Measurements from ENCODE around the gene PGBD2. TPM values are rescaled to one million over a fixed set of nuclear protein-coding genes. Genes with fewer than 3 reads are reported as not detected.

The PGBD2 gene
- total RNA-seq, 1 experiment from 2014 or later = 5.3 TPM

DNA sequence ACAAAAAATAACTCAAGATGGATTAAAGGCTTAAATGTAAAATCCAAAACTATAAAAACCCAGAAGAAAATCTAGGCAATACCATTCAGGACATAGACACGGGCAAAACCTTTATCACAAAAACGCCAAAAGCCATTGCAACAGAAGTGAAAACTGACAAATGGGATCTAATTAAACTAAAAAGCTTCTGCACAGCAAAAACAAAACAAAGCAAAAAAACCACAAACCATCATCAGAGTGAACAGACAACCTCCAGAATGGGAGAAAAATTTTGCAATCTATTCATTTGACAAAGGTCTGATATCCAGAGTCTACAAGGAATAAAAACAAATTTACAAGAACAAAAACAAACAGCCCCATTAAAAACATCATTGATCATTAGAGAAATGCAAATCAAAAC lies 4.5 kb upstream of the PGBD2 start:
- ChIA-PET POLR2A (ENCODE audit: unreplicated experiment) (no interaction called here), CTCF (no interaction called here)
- intact Hi-C loops (cut with micrococcal nuclease; ENCODE audit: unreplicated experiment) = no loop called here
- no peak overlapping the region for H3K4me2 ChIP-seq
- H3F3A ChIP-seq (ENCODE audit: insufficient read depth, low read depth) = no peaks in the 10 kb centered on the region
- no peak for DNase-seq
- H3K4me1 ChIP-seq (replicated peaks; ENCODE audit: insufficient read depth) = no peaks in the 10 kb centered on the region
- H3K27ac ChIP-seq = no peak overlapping the region
- no peak overlapping the region for H2AFZ ChIP-seq
- no peaks in the 10 kb centered on the region for H3K9me3 ChIP-seq (ENCODE audit: insufficient read depth, low read depth)
- H3K4me3 ChIP-seq = no peak overlapping the region
- TF ChIP-seq, protein P1, sequence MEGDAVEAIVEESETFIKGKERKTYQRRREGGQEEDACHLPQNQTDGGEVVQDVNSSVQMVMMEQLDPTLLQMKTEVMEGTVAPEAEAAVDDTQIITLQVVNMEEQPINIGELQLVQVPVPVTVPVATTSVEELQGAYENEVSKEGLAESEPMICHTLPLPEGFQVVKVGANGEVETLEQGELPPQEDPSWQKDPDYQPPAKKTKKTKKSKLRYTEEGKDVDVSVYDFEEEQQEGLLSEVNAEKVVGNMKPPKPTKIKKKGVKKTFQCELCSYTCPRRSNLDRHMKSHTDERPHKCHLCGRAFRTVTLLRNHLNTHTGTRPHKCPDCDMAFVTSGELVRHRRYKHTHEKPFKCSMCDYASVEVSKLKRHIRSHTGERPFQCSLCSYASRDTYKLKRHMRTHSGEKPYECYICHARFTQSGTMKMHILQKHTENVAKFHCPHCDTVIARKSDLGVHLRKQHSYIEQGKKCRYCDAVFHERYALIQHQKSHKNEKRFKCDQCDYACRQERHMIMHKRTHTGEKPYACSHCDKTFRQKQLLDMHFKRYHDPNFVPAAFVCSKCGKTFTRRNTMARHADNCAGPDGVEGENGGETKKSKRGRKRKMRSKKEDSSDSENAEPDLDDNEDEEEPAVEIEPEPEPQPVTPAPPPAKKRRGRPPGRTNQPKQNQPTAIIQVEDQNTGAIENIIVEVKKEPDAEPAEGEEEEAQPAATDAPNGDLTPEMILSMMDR (conservative IDR thresholded peaks at IDR 0.05) = no peak
- no peak for TF ChIP-seq EZH2 (IDR thresholded peaks at IDR 0.05; ENCODE audit: low read depth)
- H3K9me2 ChIP-seq (ENCODE audit: insufficient read depth) = no peaks in the 10 kb centered on the region
- no peaks in the 10 kb centered on the region for H3K36me3 ChIP-seq (ENCODE audit: low read depth)
- BruUV-seq (replicated peaks) = no TSS peak
- no peaks in the 10 kb centered on the region for H4K20me1 ChIP-seq (ENCODE audit: insufficient read depth)
- H3K27me3 ChIP-seq (ENCODE audit: insufficient read depth, low read depth) = peaks cover 31% of the 10 kb centered on the region
- no peaks in the 10 kb centered on the region for H3K79me2 ChIP-seq (ENCODE audit: low read depth)

GRCh38 chr1:248904437-248905216 lies 1.4 kb upstream of the PGBD2 start:
- no peaks in the 10 kb centered on the region for H3F3A ChIP-seq (ENCODE audit: insufficient read depth, low read depth)
- TF ChIP-seq EZH2 (IDR thresholded peaks at IDR 0.05; ENCODE audit: low read depth) = no peak
- TF ChIP-seq, protein P1 (conservative IDR thresholded peaks at IDR 0.05) = no peak
- H3K4me2 ChIP-seq = peak overlapping the region; percentile 97; the same call in 1 of the 2 replicates
- H3K27me3 ChIP-seq (ENCODE audit: insufficient read depth, low read depth) = peaks cover 12% of the 10 kb centered on the region
- intact Hi-C loops (cut with micrococcal nuclease; ENCODE audit: unreplicated experiment) = no loop called here
- no peaks in the 10 kb centered on the region for H3K36me3 ChIP-seq (ENCODE audit: low read depth)
- no peak overlapping the region; the same call in 1 of the 2 replicates for H3K4me3 ChIP-seq
- H2AFZ ChIP-seq = no peak overlapping the region
- no TSS peak for BruUV-seq (replicated peaks)
- H3K9me3 ChIP-seq (ENCODE audit: insufficient read depth, low read depth) = no peaks in the 10 kb centered on the region
- no peaks in the 10 kb centered on the region for H3K4me1 ChIP-seq (replicated peaks; ENCODE audit: insufficient read depth)
- no peak for DNase-seq
- peaks cover 16% of the 10 kb centered on the region; the same call in 1 of the 2 replicates for H3K79me2 ChIP-seq (ENCODE audit: low read depth)
- H4K20me1 ChIP-seq (ENCODE audit: insufficient read depth) = no peaks in the 10 kb centered on the region
- no peaks in the 10 kb centered on the region for H3K9me2 ChIP-seq (ENCODE audit: insufficient read depth)
- POLR2A ChIA-PET (ENCODE audit: unreplicated experiment) = no interaction called here
- CTCF ChIA-PET = no interaction called here
- no peak overlapping the region for H3K27ac ChIP-seq

GRCh38 chr1:248905662-248906008 lies 400 bp upstream of the PGBD2 start:
- TSS peak; percentile 99 for BruUV-seq (replicated peaks)
- peak overlapping the region; percentile 63 for H3K27ac ChIP-seq
- no peaks in the 10 kb centered on the region for H4K20me1 ChIP-seq (ENCODE audit: insufficient read depth)
- ChIA-PET CTCF (no interaction called here), POLR2A (ENCODE audit: unreplicated experiment) (interaction anchor here (1.0 kb wide), 1 partner anchor 79 kb away, joined by 7 read pairs; no protein-coding TSS in a partner anchor)
- H3K36me3 ChIP-seq (ENCODE audit: low read depth) = no peaks in the 10 kb centered on the region
- intact Hi-C loops (cut with micrococcal nuclease; ENCODE audit: unreplicated experiment) = loop anchor here (1.0 to 2.0 kb wide), 4 partner anchors 31 to 79 kb away; partner anchors contain the start of genes ZNF672 and ZNF692
- H3F3A ChIP-seq (ENCODE audit: insufficient read depth, low read depth) = no peaks in the 10 kb centered on the region
- peak overlapping the region; percentile 97 for H3K4me2 ChIP-seq
- no peaks in the 10 kb centered on the region for H3K9me2 ChIP-seq (ENCODE audit: insufficient read depth)
- H3K9me3 ChIP-seq (ENCODE audit: insufficient read depth, low read depth) = no peaks in the 10 kb centered on the region
- H3K27me3 ChIP-seq (ENCODE audit: insufficient read depth, low read depth) = 0 out of 2 replicates have a peak, but pooled peaks cover 6% of the 10 kb centered on the region
- TF ChIP-seq EZH2 (IDR thresholded peaks at IDR 0.05; ENCODE audit: low read depth) = no peak
- TF ChIP-seq, protein P1 (conservative IDR thresholded peaks at IDR 0.05) = no peak
- peaks cover 16% of the 10 kb centered on the region; the same call in 1 of the 2 replicates for H3K79me2 ChIP-seq (ENCODE audit: low read depth)
- peak overlapping the region; percentile 74 for H3K4me3 ChIP-seq
- no peaks in the 10 kb centered on the region for H3K4me1 ChIP-seq (replicated peaks; ENCODE audit: insufficient read depth)
- H2AFZ ChIP-seq = peak overlapping the region; percentile 100
- no peak for DNase-seq
